DND-41 (cell line): ENCODE results near the gene PP2D1.
"Not testable (repeated sequence)": the region's sequence is repeated elsewhere in the genome, so short reads cannot be mapped to it uniquely, and the experiment has no call there.

Experiments used
- ATAC-seq: fragments of 200-7000 bp; cut with Tn5 transposase; 3 replicates; pipeline ENCODE4 v1.9.1; 2021; ENCODE audit warnings: low read depth; ENCODE audit not compliant: insufficient read depth
- DNase-seq: peaks from one replicate; pipeline ENCODE4 v3.0.0-alpha.2; 2020
- H2AFZ ChIP-seq: 2 replicates; pipeline ENCODE4 v1.6.0; 2012; ENCODE audit warnings: low read depth, low read length
- H3K27ac ChIP-seq: 2 replicates; pipeline ENCODE4 v1.5.1; 2012; ENCODE audit warnings: low read length, inconsistent platforms
- H3K27me3 ChIP-seq: fragments of 200-600 bp; sonication (generic); 2 replicates; pipeline ENCODE4 v1.6.0; 2012; ENCODE audit warnings: low read length, mild to moderate bottlenecking, inconsistent platforms; ENCODE audit not compliant: insufficient read depth, poor library complexity
- H3K36me3 ChIP-seq: 2 replicates; pipeline ENCODE4 v1.5.1; 2012; ENCODE audit warnings: low read length, inconsistent platforms; ENCODE audit not compliant: insufficient read depth
- H3K4me1 ChIP-seq: 2 replicates; pipeline ENCODE4 v1.5.1; 2012; ENCODE audit warnings: mild to moderate bottlenecking, low read length; ENCODE audit not compliant: insufficient read depth
- H3K4me2 ChIP-seq: 2 replicates; pipeline ENCODE4 v1.6.0; 2012; ENCODE audit warnings: mild to moderate bottlenecking, moderate library complexity, low read length, inconsistent platforms; ENCODE audit not compliant: insufficient read depth
- H3K4me3 ChIP-seq, 2 experiments: fragments of 200-600 bp in 1 of 2; shearing (Covaris generic) in 1 of 2; 2 replicates each; pipeline ENCODE4 v1.5.1; 2012 to 2016; ENCODE audit warnings: inconsistent platforms in 2 of 2, low read length in 2 of 2, mild to moderate bottlenecking in 2 of 2, low read depth in 1 of 2, moderate library complexity in 1 of 2
- H3K79me2 ChIP-seq: 2 replicates; pipeline ENCODE4 v1.6.0; 2012; ENCODE audit warnings: low read length, inconsistent platforms; ENCODE audit not compliant: insufficient read depth
- H3K9ac ChIP-seq: 2 replicates; pipeline ENCODE4 v1.6.0; 2012; ENCODE audit warnings: low read depth, mild to moderate bottlenecking, inconsistent platforms, low read length, moderate library complexity
- H3K9me3 ChIP-seq: 2 replicates; pipeline ENCODE4 v1.5.1; 2012; ENCODE audit warnings: low read length, moderate library complexity, mild to moderate bottlenecking, inconsistent platforms; ENCODE audit not compliant: insufficient read depth, severe bottlenecking
- H4K20me1 ChIP-seq: 2 replicates; pipeline ENCODE4 v1.6.0; 2012; ENCODE audit warnings: low read length; ENCODE audit not compliant: insufficient read depth
- CTCF ChIP-seq: IDR thresholded peaks from 2 replicates; pipeline ENCODE4 v1.5.1; 2012; ENCODE audit warnings: borderline replicate concordance, low read length, moderate library complexity, mild to moderate bottlenecking; ENCODE audit not compliant: poor library complexity, severe bottlenecking; ENCODE audit errors: extremely low read depth
- EZH2 ChIP-seq: IDR thresholded peaks from 3 replicates; pipeline ENCODE4 v1.6.1; 2012; ENCODE audit warnings: borderline replicate concordance, low read depth, mild to moderate bottlenecking, moderate library complexity, low read length, inconsistent platforms; ENCODE audit not compliant: severe bottlenecking

Gene PP2D1

GRCh38 chr3:19961960-19962359 is 50.1 kb downstream of the PP2D1 start:
- Histone ChIP-seq H3K27me3 (no peaks in the 10 kb centered on the region), H3K9ac (no peak overlapping the region), H3K4me1 (no peaks in the 10 kb centered on the region), H4K20me1 (peaks cover 58% of the 10 kb centered on the region), H3K79me2 (peaks cover 98% of the 10 kb centered on the region), H3K4me2 (no peak overlapping the region), H3K9me3 (no peaks in the 10 kb centered on the region), H3K27ac (no peak overlapping the region), H3K4me3 (no peak overlapping the region), H3K36me3 (peaks cover 43% of the 10 kb centered on the region), H2AFZ (no peak overlapping the region)
- TF ChIP-seq CTCF (no peak), EZH2 (no peak)
- DNase-seq (no peak), ATAC-seq (no peak)

- Histone ChIP-seq H3K79me2 (peaks cover 98% of the 10 kb centered on the region), H3K9me3 (no peaks in the 10 kb centered on the region), H3K27ac (no peak overlapping the region), H3K4me1 (no peaks in the 10 kb centered on the region), H3K36me3 (peaks cover 44% of the 10 kb centered on the region), H3K27me3 (no peaks in the 10 kb centered on the region), H4K20me1 (peaks cover 57% of the 10 kb centered on the region), H2AFZ (no peak overlapping the region), H3K4me2 (no peak overlapping the region), H3K9ac (no peak overlapping the region), H3K4me3 (no peak overlapping the region)
- ATAC-seq (no peak), DNase-seq (no peak)
- TF ChIP-seq CTCF: no peak
- TF ChIP-seq EZH2: no peak
Measured at GRCh38 chr3:19960696-19961095, 51.4 kb downstream of the PP2D1 start.

- Histone ChIP-seq H3K27ac (no peak overlapping the region), H3K9me3 (no peaks in the 10 kb centered on the region), H3K4me3 (no peak overlapping the region), H3K79me2 (peaks cover 97% of the 10 kb centered on the region), H3K4me1 (no peaks in the 10 kb centered on the region), H3K27me3 (no peaks in the 10 kb centered on the region), H2AFZ (no peak overlapping the region), H3K36me3 (peaks cover 47% of the 10 kb centered on the region), H3K9ac (no peak overlapping the region), H4K20me1 (peaks cover 53% of the 10 kb centered on the region; the same call in 1 of the 2 replicates), H3K4me2 (no peak overlapping the region)
- ATAC-seq (no peak), DNase-seq (no peak)
- TF ChIP-seq EZH2 (no peak), CTCF (no peak)
Measured at GRCh38 chr3:19959505-19959904, 52.6 kb downstream of the PP2D1 start.

- not testable (repeated sequence) for ATAC-seq, H3K4me3 ChIP-seq, H3K4me2 ChIP-seq, H3K9me3 ChIP-seq, H3K27me3 ChIP-seq, DNase-seq, H2AFZ ChIP-seq, H3K27ac ChIP-seq, H3K9ac ChIP-seq, H3K4me1 ChIP-seq
- H3K36me3 ChIP-seq: peaks cover 66% of the 10 kb centered on the region
- H3K79me2 ChIP-seq: peaks cover 97% of the 10 kb centered on the region
- peaks cover 56% of the 10 kb centered on the region for H4K20me1 ChIP-seq
Measured at GRCh38 chr3:19957354-19957753, 54.7 kb downstream of the PP2D1 start.
